ENCODE results near the gene AGPS.
"Not testable (repeated sequence)": the region's sequence is repeated elsewhere in the genome, so short reads cannot be mapped to it uniquely, and the experiment has no call there.

The AGPS gene

GRCh38 chr2:177385151-177385550, 7.4 kb upstream of the AGPS start:
- DNase-seq (ENCODE audit: low read depth in 2 of 2) = no peak

- no peak for DNase-seq (ENCODE audit: low read depth in 2 of 2)
Observed at GRCh38 chr2:177391822-177392372, 676 bp upstream of the AGPS start.

- DNase-seq (ENCODE audit: low read depth in 2 of 2) = no peak
Observed at GRCh38 chr2:177393203-177393755, 706 bp downstream of the AGPS start.

- no peak for DNase-seq (ENCODE audit: low read depth in 2 of 2)
Observed at GRCh38 chr2:177393824-177394593, 1.4 kb downstream of the AGPS start.

- DNase-seq (ENCODE audit: low read depth in 2 of 2) = no peak
Observed at GRCh38 chr2:177394594-177394973, 2.0 kb downstream of the AGPS start.

- no peak for DNase-seq (ENCODE audit: low read depth in 2 of 2)
Observed at GRCh38 chr2:177395351-177396065, 2.9 kb downstream of the AGPS start.

GRCh38 chr2:177396703-177397460, 4.3 kb downstream of the AGPS start:
- DNase-seq (ENCODE audit: low read depth in 2 of 2) = no peak

- DNase-seq (ENCODE audit: low read depth in 2 of 2) = no peak
Observed at GRCh38 chr2:177397481-177398289, 5.1 kb downstream of the AGPS start.

- DNase-seq (ENCODE audit: low read depth in 2 of 2) = no peak
Observed at GRCh38 chr2:177398290-177398683, 5.7 kb downstream of the AGPS start.

- DNase-seq (ENCODE audit: low read depth in 2 of 2) = no peak
Observed at GRCh38 chr2:177398791-177399190, 6.2 kb downstream of the AGPS start.

- no peak for DNase-seq (ENCODE audit: low read depth in 2 of 2)
Observed at GRCh38 chr2:177399376-177399775, 6.8 kb downstream of the AGPS start.

- no peak for DNase-seq (ENCODE audit: low read depth in 2 of 2)
Observed at GRCh38 chr2:177400337-177400923, 7.9 kb downstream of the AGPS start.

- DNase-seq (ENCODE audit: low read depth in 2 of 2) = no peak
Observed at GRCh38 chr2:177402096-177402495, 9.5 kb downstream of the AGPS start.

GRCh38 chr2:177403838-177404237, 11.3 kb downstream of the AGPS start:
- DNase-seq (ENCODE audit: low read depth in 2 of 2) = no peak

- no peak for DNase-seq (ENCODE audit: low read depth in 2 of 2)
Observed at GRCh38 chr2:177404243-177404642, 11.7 kb downstream of the AGPS start.

GRCh38 chr2:177405029-177405692, 12.6 kb downstream of the AGPS start:
- no peak for DNase-seq (ENCODE audit: low read depth in 2 of 2)

- DNase-seq (ENCODE audit: low read depth in 2 of 2) = no peak
Observed at GRCh38 chr2:177406182-177406581, 13.6 kb downstream of the AGPS start.

- no peak for DNase-seq (ENCODE audit: low read depth in 2 of 2)
Observed at GRCh38 chr2:177407031-177407430, 14.5 kb downstream of the AGPS start.

- not testable (repeated sequence) for DNase-seq (ENCODE audit: low read depth in 2 of 2)
Observed at GRCh38 chr2:177410629-177411028, 18.1 kb downstream of the AGPS start.

- DNase-seq (ENCODE audit: low read depth in 2 of 2) = no peak
Observed at GRCh38 chr2:177413703-177414102, 21.1 kb downstream of the AGPS start.
